H7 (cell line): ENCODE results near the gene ERVH48-1. TPM values are rescaled to one million over a fixed set of nuclear protein-coding genes. Genes with fewer than 3 reads are reported as not detected.
"Not testable (repeated sequence)": the region's sequence is repeated elsewhere in the genome, so short reads cannot be mapped to it uniquely, and the experiment has no call there.

Experiments
- DNase-seq: peaks from one replicate; pipeline ENCODE4 v3.0.0; 2012
- H3K27me3 ChIP-seq: 2 replicates; pipeline ENCODE4 v1.6.0; 2011; ENCODE audit warnings: mild to moderate bottlenecking, low read length; ENCODE audit not compliant: control insufficient read depth, insufficient read depth
- H3K36me3 ChIP-seq: replicated peaks from 2 replicates; pipeline ENCODE4 v1.5.1; 2011; ENCODE audit warnings: low read length; ENCODE audit not compliant: control insufficient read depth, insufficient read depth
- H3K4me3 ChIP-seq: 2 replicates; pipeline ENCODE4 v1.5.1; 2011; ENCODE audit warnings: low read depth, mild to moderate bottlenecking, control low read depth, low read length, moderate library complexity; ENCODE audit not compliant: insufficient read depth
- total RNA-seq: library from RNA; depleted of rRNA; stranded (reverse); fragments of >200 nt; shearing (Covaris generic); gene quantifications from 2 replicates; pipeline ENCODE4 v1.2.3, GENCODE V29; 2014

ERVH48-1 gene
- total RNA-seq, 1 experiment from 2014 or later = 42.9 TPM

DNA sequence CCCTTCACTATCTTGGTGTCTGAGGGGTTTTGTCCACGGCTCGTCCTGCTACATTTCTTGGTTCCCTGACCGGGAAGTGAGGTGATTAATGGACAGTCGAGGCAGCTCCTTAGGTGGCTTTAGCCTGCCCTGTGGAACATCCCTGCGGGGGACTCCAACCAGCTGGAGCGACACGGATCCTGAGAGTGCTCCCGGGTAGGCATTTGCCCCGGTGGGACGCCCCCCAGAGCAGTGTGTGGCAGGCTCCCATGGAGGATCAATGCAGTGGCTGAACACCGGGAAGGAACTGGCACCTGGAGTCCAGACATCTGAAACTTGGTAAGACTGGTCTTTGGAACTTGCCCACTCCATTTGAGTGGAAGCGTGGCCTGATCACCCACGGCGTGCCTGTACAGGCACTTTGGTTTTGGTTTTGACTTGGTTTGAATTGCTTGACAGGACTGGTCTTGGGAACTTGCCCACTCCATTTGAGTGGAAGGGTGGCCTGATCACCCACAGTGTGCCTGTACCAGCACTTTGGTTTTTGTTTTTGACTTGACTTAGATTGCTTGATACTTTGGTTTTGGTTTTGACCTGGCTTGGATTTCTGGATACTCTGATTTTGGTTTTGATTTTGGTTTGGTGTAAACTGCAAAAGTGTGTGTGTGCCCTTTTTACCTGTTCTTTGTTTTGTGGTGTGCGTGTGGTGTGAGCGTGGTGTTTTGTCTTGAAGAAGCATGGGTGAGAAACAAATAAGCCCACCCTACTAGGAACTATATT, 7.1 kb upstream of the ERVH48-1 start:
- not testable (repeated sequence) for H3K4me3 ChIP-seq, H3K36me3 ChIP-seq, DNase-seq, H3K27me3 ChIP-seq

GRCh38 chr21:42931560-42932235, 6.3 kb upstream of the ERVH48-1 start:
- no peak for DNase-seq
- Histone ChIP-seq H3K27me3 (no peaks in the 10 kb centered on the region), H3K4me3 (no peak overlapping the region), H3K36me3 (no peaks in the 10 kb centered on the region)

DNA sequence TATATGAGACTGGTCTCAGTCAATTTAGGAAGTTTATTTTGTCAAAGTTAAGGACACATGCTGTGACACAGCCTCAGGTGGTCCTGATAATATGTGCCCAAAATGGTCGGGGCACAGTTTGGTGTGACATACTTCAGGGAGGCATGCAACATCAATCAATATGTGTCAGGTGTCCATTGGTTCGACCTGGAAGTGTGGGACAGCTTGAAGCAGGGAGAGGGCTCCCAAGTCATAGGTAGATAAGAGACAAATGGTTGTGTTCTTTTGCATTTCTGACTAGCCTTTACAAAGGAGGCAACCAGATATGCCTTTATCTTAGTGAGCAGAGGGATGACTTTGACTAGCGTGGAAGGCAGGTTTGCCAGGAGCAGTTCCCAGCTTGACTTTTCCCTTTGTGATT, 4.5 kb upstream of the ERVH48-1 start:
- Histone ChIP-seq H3K4me3 (no peak overlapping the region), H3K27me3 (no peaks in the 10 kb centered on the region), H3K36me3 (no peaks in the 10 kb centered on the region)
- DNase-seq = no peak

DNA sequence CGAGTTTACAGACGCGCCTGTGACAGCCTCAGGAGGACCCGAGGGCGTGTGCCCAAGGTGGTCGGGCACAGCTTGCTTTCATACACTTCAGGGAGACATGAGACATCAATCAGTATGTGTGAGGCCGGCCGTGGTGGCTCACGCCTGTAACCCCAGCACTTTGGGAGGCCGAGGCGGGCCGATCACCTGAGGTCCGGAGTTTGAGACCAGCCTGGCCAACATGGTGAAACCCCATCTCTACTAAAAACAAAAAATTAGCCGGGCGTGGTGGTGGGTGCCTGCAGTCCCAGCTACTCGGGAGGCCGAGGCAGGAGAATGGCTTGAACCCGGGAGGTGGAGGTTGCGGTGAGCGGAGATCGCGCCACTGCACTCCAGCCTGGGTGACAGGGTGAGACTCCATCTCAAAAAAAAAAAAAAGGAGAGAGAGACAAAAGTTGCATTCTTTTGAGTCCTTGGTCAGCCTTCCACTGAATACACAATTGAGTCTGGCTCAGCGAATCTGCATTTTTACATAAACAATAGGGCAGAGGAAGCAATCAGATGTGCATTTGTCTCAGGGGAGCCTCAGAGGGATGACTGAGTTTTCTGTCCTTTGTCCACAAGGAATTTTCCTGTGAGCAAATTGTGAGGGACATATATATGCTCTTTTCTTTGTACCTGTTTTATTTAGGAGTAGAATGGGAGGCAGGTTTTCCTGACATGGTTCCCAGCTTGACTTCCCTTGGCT, 2.2 kb upstream of the ERVH48-1 start:
- H3K27me3 ChIP-seq, H3K4me3 ChIP-seq, H3K36me3 ChIP-seq, DNase-seq: not testable (repeated sequence)

GRCh38 chr21:42924433-42924751, 1.0 kb downstream of the ERVH48-1 start:
- H3K36me3 ChIP-seq = peaks cover 29% of the 10 kb centered on the region
- H3K4me3 ChIP-seq = peak overlapping the region; percentile 64
- no peak for DNase-seq
- no peaks in the 10 kb centered on the region for H3K27me3 ChIP-seq

- peak overlapping the region; percentile 64 for H3K4me3 ChIP-seq
- peaks cover 31% of the 10 kb centered on the region for H3K36me3 ChIP-seq
- DNase-seq = peak; percentile 91
- H3K27me3 ChIP-seq = no peaks in the 10 kb centered on the region
Measured at GRCh38 chr21:42923553-42924432, 1.6 kb downstream of the ERVH48-1 start.

- Histone ChIP-seq H3K4me3 (peak overlapping the region; percentile 64; the same call in 1 of the 2 replicates), H3K36me3 (peaks cover 33% of the 10 kb centered on the region), H3K27me3 (no peaks in the 10 kb centered on the region)
- no peak for DNase-seq
Measured at GRCh38 chr21:42922918-42923317, 2.5 kb downstream of the ERVH48-1 start.

GRCh38 chr21:42921927-42922326, 3.5 kb downstream of the ERVH48-1 start:
- no peaks in the 10 kb centered on the region for H3K27me3 ChIP-seq
- DNase-seq = no peak
- H3K4me3 ChIP-seq = peak overlapping the region; percentile 6; the same call in 1 of the 2 replicates
- peaks cover 33% of the 10 kb centered on the region for H3K36me3 ChIP-seq

GRCh38 chr21:42918291-42918690, 7.1 kb downstream of the ERVH48-1 start:
- H3K4me3 ChIP-seq = no peak overlapping the region
- H3K27me3 ChIP-seq = no peaks in the 10 kb centered on the region
- DNase-seq = no peak
- H3K36me3 ChIP-seq = peaks cover 31% of the 10 kb centered on the region

DNA sequence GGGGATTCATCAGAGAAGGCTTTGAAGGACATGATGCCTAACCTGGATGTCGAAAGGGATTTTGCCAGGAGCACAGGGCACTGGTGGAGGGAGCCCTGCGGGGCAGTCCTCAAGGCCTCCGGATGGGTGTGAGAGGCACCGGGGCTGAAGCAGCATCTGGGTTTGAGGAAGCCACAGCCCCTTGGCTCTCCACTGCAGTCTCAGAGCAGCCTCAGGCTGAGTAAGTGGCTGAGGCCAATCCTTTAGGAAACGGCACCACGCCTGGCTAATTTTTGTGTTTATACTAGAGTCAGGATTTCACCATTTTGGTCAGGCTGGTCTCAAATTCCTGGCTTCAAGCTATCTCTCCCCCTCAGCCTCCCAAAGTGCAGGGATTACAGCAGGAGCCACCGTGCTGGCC, 12.0 kb downstream of the ERVH48-1 start:
- no peak overlapping the region for H3K4me3 ChIP-seq
- peaks cover 8% of the 10 kb centered on the region for H3K36me3 ChIP-seq
- no peak for DNase-seq
- H3K27me3 ChIP-seq = no peaks in the 10 kb centered on the region

- H3K36me3 ChIP-seq, H3K27me3 ChIP-seq, DNase-seq, H3K4me3 ChIP-seq: not testable (repeated sequence)
Measured at GRCh38 chr21:42911920-42912319, 13.5 kb downstream of the ERVH48-1 start.

- not testable (repeated sequence) for H3K4me3 ChIP-seq, H3K27me3 ChIP-seq, DNase-seq
- peaks cover 21% of the 10 kb centered on the region for H3K36me3 ChIP-seq
Measured at GRCh38 chr21:42908484-42908883, 16.9 kb downstream of the ERVH48-1 start.

DNA sequence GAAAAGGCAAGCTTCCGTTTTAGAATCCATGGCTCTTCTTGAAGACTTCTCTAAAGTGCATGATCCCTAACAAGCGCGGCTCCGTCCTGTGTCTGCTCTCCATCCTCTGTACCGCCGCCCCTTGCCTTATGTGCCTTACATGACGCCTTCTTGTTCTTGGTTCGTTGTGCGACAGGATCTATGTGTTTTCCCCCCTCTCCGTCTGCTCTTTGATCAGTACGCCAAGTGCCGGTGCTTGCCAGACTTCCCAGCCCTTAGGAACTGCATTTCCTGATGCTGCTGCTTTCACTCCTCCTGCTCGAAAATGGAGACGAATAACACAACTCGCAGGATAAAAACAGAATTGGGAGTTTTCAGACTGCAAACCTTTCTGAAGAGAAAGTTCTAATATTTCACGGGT, 19.2 kb downstream of the ERVH48-1 start:
- DNase-seq = no peak
- Histone ChIP-seq H3K27me3 (no peaks in the 10 kb centered on the region), H3K36me3 (peaks cover 26% of the 10 kb centered on the region), H3K4me3 (no peak overlapping the region)

DNA sequence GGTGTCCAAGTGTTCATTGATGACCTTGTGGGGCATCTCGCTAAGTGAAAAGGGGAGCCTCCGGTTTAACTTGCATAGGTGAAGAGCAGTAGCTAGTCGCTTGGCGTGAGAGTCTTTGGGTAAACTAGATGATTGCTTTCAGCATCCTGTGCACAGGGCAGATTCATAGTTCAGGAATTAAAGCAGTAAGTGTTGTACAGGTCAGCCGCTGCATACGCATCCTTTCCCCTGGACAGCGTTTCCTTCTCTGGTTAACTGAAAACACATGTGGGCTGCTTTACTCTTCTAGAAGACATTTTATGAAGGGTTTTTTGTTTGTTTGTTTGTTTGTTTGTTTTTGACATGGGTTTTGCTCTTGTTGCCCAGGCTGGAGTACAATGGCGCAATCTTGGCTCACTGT, 20.2 kb downstream of the ERVH48-1 start:
- no peak for DNase-seq
- H3K4me3 ChIP-seq = no peak overlapping the region
- no peaks in the 10 kb centered on the region for H3K27me3 ChIP-seq
- peaks cover 31% of the 10 kb centered on the region for H3K36me3 ChIP-seq
